A204.1 (cell line): Measurements from ENCODE around the gene GALR2.

Experiments
- FAIRE-seq: peaks from 2 replicates; lab custom pipeline; 2012; peaks lifted over from hg19 to GRCh38; lab: Jason Lieb, UNC

The GALR2 gene

GRCh38 chr17:76095943-76096342, 21.4 kb downstream of the GALR2 start:
- no peak for FAIRE-seq

- FAIRE-seq: no peak
Measured at GRCh38 chr17:76097716-76098295, 23.2 kb downstream of the GALR2 start.

GRCh38 chr17:76102944-76103273, 28.3 kb downstream of the GALR2 start:
- FAIRE-seq: no peak

GRCh38 chr17:76103274-76104139, 28.9 kb downstream of the GALR2 start, which contains the start of gene EXOC7:
Gene EXOC7 (minus strand): TSS chr17:76103787. CDS start chr17:76103692, 95 bp downstream.
- no peak for FAIRE-seq

DNA sequence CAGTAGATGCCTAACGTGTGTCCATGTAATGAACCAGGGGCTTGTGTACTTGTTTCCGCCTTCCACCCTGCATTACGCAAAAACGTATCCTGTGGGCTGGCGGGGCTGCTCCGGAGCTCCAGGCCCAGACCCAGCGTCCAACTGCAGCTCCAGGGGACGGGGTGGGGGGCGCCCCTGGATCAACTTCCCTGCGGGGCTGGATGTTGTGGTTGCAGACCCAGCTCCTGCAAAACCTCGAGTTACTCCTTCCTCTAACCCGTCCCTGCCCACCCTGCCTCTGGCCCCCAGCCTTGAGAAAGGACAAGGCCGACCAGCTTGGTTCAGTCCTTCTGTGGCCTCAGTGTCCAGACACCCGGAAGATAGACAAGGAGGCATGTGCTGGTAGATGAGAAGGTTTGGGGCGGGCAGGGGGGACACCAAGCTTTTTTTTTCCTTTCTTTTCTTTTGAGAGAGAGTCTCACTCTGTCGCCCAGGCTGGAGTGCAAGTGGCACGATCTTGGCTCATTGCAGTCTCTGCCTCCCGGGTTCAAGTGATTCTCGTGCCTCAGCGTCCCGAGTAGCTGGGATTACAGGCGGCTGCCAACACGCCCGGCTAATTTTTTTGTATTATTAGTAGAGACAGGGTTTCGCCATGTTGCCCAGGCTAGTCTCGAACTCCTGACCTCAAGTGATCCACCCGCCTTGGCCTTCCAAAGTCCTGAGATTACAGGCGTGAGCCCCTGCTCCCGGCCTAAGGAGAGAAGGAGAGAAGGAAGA, 29.7 kb downstream of the GALR2 start:
- FAIRE-seq: no peak

- FAIRE-seq: no peak
Measured at GRCh38 chr17:76104896-76105231, 30.3 kb downstream of the GALR2 start.

GRCh38 chr17:76106703-76107102, 32.1 kb downstream of the GALR2 start:
- FAIRE-seq: no peak

GRCh38 chr17:76107509-76107908, 32.9 kb downstream of the GALR2 start:
- FAIRE-seq: no peak

- no peak for FAIRE-seq
Measured at GRCh38 chr17:76111956-76112355, 37.4 kb downstream of the GALR2 start.

DNA sequence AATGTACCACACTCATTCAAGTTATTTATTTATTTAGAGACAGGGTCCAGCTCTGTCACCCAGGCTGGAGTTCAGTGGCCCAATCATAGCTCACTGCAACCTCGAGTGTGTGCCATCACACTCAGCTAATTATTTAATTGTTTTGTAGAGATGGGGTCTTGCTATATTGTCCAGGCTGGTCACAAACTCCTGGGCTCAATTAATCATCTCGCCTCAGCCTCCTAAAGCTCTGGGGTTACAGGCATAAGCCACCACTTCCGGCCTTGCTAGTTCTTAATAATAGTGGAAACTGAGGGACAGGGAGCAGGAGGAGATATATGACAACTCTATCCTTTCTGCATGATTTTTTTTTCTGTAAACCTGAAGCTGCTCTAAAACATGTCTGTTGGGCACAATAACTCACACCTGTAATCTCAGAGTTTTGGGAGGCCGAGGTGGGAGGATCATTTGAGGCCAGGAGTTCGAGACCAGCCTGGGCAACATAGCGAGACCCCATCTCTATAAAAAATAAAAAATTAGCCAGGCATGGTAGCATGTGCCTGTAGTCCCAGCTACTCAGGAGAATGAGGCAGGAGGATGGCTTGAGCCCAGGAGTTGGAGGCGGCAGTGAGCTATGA, 40.7 kb downstream of the GALR2 start:
- FAIRE-seq: no peak

DNA sequence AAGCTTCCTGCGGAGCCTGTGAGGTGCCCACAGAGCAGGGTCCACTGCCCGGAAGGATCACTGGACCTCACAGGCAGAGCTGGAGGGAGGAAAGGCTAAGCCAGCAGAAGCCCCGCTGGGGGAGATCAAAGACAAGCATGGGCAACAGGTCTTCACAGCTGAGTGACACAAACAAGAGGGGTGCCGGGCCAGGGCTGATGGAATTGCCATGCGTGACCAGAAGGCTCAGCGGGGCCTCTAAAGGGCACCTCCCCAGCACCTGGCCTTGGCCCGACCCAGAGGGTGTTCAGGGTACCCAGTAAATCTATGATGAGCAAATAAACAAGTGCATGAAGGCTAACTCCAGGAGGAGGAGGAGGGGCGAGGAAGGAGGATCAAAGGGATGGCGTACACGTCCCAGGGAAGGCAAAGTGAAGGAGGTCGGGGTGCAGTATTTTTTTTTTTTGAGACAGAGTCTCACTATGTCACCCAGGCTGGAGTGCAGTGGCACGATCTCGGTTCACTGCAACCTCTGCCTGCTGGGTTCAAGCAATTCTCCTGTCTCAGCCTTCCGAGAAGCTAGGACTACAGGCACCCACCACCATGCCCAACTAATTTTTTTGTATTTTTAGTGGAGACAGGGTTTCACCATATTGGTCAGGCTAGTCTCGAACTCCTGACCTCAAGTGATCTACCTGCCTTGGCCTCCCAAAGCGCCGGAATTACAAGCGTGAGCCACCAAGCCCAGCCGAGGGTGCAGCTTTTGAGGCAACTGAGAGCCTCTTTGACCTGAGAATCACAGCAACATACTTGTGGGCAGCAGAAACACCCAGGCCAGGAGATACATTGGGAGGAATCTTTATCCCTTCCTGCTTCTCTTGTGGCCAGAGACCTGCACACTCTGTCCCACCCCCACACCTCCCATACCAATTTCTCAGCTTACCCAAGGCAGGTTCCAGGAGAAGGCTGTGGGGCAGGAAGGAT, 45.1 kb downstream of the GALR2 start:
- FAIRE-seq: no peak

GRCh38 chr17:76120658-76121008, 46.1 kb downstream of the GALR2 start:
- no peak for FAIRE-seq

DNA sequence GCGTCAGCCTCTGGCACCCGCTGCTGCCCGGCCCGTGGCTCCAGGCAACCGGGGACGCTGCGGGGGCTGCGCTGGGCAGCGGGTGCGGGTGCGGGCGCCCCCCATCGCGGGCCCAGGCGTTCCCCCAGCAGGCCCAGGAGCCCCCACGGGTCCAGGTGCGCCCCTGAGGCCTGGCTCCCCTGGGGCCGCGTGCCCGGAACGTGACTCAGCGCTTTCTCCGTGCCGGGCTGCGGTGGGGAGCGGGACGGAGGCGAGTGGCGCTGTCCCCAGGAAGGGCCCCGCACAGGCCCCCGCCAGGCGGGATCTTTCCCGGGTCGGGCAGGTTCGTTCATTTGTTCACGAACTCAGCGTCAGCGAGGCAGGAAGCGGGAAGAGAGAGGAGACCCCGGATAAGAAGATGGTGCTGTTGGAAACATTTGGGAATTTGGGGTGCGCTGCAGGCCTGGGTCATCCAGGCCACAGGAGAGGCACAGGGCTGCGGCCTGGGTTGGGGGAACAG, 47.4 kb downstream of the GALR2 start:
- no peak for FAIRE-seq

- FAIRE-seq: no peak
Measured at GRCh38 chr17:76122431-76123190, 48.0 kb downstream of the GALR2 start.

- no peak for FAIRE-seq
Measured at GRCh38 chr17:76123191-76123499, 48.6 kb downstream of the GALR2 start.

DNA sequence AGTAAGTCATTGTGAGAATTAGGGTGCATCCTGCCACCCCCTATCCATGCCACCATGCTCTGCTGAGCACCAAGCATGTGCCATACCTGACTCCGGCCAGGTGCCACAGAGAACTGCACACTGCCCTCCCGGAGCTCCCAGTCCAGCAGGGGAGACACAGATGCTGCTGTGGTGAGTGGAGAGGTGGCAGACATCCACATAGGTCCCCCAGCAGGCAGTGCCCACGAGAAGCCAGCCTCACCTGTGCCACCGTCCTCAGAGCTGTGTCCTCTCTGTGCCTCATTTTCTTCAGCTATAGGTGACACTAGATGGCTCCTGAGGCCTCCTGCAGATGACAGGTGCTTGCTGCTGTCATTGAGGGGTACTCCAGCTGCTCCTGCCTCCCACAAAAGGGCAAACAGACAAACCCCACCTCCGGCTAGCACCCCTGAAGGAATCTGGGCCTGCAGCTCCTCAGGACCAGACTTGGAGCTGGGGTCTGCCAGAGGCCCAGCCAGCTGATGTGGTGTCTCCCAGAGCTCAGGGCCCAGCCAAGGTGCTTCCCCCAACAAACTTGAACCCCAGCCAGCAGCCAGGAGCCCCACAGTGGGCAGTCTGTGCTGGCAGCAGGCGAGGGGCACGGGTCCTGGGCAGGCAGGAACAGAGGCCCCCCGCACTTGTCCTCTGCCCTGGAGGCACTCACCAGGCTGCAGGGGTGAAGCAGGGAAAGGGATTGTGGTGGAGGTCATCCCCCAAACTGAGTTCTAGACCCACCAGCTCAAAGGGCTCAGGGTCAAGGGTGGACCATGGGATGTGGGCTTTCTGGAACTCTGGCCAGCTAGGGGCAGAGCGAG, 49.4 kb downstream of the GALR2 start:
- no peak for FAIRE-seq

GRCh38 chr17:76124582-76125390, 50.2 kb downstream of the GALR2 start:
- FAIRE-seq: no peak

GRCh38 chr17:76125391-76125675, 50.8 kb downstream of the GALR2 start:
- no peak for FAIRE-seq

GRCh38 chr17:76125922-76126321, 51.3 kb downstream of the GALR2 start:
- FAIRE-seq: no peak
